GM18505 (cell line): ENCODE data around the gene EPHB3.

Experiments used
- ATAC-seq: cut with Tn5 transposase; IDR thresholded peaks from one replicate; pipeline ENCODE4 v1.9.1; 2021; ENCODE audit not compliant: unreplicated experiment
- POLR2A ChIP-seq: IDR thresholded peaks from 4 replicates; pipeline ENCODE4 v1.6.1; 2011; ENCODE audit warnings: borderline replicate concordance; ENCODE audit not compliant: insufficient read depth, insufficient read length; ENCODE audit errors: extremely low read depth

The EPHB3 gene

DNA sequence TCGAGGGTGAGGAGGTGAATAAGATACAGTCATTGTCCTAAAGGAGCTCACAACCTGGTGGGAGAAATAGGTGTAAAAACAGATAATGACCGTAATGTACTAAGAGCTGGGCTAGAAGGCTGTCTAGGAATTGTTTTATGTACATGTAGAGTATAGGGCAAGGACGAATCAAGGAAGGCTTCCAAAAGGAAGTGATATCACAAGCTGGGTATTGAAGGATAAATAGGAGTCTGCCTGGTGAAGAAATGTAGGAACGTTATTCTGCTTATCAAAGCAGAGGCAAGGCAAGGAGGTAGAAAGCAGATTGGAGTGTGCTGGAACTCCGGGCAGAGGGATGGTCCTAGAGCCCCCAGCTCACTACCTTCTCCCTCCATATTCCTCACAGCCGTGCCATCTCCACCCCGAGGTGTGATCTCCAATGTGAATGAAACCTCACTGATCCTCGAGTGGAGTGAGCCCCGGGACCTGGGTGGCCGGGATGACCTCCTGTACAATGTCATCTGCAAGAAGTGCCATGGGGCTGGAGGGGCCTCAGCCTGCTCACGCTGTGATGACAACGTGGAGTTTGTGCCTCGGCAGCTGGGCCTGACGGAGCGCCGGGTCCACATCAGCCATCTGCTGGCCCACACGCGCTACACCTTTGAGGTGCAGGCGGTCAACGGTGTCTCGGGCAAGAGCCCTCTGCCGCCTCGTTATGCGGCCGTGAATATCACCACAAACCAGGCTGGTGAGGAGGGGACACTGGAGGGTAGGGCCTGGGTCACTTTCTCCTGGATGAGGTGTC lies 15.1 kb downstream of the EPHB3 start:
- ATAC-seq, result no peak
- TF ChIP-seq POLR2A, result no peak

DNA sequence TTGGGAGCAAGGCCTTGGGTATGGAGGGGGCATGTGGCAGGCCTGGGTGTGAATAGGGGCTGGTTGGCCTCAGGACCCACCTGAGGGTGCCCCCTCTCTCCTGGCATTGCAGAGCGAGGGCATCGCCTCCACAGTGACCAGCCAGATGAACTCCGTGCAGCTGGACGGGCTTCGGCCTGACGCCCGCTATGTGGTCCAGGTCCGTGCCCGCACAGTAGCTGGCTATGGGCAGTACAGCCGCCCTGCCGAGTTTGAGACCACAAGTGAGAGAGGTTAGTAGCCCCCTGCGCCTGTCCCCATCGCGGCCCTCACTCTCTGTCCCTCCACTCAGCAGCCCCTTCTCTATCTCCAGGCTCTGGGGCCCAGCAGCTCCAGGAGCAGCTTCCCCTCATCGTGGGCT lies 16.0 kb downstream of the EPHB3 start:
- no peak for ATAC-seq
- TF ChIP-seq POLR2A, result no peak

DNA sequence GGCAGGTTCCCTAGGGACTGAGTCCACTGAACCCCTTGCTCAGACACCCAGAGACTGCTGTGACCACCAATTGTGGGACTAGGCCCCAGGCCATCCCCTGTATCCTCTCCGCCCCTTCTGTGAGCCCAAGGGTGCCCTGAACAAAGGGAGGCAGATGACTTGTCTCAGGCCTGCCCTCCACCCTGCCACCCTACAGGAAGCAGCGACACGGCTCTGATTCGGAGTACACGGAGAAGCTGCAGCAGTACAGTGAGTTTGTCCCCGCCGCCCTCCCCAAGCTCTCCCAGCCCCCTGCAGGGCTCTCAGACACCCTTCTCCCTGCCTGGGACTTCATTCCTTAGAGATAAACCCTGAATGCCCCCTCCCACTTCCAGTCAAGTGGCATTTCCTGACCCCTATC lies 16.6 kb downstream of the EPHB3 start:
- no peak for TF ChIP-seq POLR2A
- no peak for ATAC-seq

DNA sequence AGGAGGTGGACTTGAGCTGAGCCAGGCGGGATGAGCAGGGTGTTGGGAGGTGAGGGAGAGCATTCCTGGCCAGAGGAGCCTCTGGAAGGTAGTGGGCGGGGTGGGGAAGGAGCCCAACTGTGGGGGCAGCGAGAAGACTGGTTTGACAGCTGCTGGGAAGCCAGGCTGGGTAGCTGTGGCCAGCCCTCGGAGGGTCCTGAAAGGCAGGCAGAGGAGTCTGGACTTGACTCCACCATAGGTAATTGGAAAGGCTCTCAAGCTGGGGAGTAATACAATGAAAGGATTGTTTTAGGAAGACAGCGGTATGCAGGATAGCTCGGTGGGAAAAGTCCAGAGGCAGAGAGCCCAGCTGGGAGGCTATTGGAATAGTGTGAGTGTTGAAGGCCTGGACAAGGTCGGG lies 17.2 kb downstream of the EPHB3 start:
- ATAC-seq, result no peak
- TF ChIP-seq POLR2A, result no peak

DNA sequence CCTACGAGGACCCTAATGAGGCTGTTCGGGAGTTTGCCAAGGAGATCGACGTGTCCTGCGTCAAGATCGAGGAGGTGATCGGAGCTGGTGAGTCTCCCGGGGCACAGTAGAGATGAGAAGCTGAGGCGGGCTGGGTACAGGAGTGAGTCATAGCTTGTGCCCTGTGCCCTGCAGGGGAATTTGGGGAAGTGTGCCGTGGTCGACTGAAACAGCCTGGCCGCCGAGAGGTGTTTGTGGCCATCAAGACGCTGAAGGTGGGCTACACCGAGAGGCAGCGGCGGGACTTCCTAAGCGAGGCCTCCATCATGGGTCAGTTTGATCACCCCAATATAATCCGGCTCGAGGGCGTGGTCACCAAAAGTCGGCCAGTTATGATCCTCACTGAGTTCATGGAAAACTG lies 17.9 kb downstream of the EPHB3 start:
- TF ChIP-seq POLR2A, result no peak
- no peak for ATAC-seq

DNA sequence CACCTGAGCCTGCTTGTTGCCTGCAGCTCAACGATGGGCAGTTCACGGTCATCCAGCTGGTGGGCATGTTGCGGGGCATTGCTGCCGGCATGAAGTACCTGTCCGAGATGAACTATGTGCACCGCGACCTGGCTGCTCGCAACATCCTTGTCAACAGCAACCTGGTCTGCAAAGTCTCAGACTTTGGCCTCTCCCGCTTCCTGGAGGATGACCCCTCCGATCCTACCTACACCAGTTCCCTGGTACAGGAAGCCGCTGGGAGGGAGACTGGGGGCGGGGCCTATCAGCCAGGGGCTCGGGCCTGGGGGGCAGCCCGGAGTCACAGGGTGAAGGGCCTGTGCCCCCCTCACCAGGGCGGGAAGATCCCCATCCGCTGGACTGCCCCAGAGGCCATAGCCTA lies 18.8 kb downstream of the EPHB3 start:
- no peak for ATAC-seq
- TF ChIP-seq POLR2A, result no peak

DNA sequence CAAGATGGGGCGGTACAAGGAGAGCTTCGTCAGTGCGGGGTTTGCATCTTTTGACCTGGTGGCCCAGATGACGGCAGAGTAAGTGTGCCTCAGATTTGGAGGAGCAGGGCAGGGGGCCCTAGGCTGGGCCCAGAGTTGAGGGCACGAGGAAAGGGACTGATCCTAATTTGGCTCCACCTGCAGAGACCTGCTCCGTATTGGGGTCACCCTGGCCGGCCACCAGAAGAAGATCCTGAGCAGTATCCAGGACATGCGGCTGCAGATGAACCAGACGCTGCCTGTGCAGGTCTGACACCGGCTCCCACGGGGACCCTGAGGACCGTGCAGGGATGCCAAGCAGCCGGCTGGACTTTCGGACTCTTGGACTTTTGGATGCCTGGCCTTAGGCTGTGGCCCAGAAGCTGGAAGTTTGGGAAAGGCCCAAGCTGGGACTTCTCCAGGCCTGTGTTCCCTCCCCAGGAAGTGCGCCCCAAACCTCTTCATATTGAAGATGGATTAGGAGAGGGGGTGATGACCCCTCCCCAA lies 19.8 kb downstream of the EPHB3 start:
- no peak for ATAC-seq
- no peak for TF ChIP-seq POLR2A

DNA sequence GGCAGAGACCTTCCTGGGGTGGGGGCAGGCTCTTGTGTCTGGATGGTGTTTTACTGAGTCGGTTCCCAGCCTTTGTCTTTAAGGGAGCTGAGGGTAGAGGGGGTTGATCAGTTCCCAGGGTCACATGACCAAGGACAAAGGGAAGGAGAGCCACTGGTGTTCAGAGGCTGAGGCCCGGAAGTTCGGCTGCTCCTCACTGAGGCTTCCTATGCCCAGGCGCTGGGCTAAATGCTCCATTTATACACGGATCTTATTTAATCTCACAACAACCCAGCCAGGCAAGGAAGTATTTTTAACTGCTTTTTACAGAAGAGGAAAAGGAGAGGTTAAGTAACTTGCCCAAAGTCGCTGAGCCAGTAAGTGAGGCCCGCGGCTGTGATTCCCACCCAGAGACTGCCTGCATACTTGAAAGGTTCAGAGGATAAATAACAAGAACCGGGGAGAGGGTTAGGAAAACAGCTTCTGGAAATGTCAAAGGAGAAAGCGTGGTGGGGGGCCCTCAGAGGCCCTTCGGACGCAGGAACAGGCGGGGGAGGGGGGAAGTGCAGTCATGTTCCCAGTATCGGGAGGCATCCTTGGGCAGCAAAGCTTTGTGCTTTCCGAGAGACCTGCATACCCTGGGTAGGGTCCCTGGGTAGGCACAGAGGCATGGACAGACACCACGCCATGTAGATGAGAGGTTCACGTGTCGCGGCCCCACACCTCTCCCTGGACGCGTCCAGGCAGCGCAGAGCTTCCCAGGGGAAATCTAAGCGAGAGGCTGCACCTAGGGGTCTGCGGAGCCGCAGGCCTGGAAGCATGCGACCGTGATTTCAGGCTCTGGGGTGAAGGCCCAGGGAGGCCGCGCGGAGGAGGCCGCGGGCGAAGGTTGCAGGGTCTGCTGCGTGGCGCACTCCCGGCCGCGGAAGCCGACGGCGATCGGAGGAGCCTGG lies 21.3 kb downstream of the EPHB3 start:
- ATAC-seq, result no peak
- no peak for TF ChIP-seq POLR2A

DNA sequence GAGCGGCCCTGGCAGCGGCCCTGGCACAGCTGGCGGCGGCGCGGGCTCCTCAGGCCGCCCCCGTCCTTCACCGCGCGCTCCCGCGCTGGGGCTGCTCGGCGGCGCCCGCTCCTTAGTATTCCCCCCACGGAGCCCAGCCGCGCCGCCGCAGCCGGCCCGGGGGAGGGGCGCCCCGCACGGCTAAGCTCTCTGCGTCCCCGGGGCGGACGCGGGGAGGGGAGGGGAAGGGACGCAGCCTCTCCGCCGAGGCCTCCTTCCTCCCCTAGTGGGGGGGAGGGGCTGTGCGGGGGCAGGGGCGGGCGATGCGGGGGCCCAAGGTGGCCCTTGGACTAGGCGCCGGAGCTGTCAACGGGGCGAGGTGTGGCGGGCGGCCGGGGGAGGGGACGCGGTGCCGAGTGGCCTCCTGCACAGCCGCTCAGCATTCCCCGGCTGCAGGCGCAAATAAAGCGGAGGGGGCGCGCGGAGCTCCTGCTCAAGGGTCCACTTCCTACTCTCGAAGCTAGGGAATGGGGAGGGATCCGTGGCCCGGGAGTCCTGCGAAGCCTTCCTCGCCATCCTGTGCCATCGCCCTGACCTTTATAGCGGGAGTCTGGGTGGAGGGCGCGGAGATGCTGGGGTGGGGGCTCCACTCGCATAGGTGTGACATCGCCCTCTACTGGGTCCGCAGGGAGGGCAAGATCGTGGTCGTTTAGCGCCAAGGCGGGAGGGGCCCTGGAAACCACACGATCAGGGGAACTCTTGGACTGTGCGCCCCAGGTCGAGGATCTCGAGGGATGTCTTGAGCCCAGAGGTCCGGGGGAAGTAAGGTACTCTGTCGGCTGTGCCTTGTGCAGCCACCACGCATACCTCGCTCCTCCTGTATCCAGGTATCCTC lies 22.2 kb downstream of the EPHB3 start:
- no peak for ATAC-seq
- no peak for TF ChIP-seq POLR2A

DNA sequence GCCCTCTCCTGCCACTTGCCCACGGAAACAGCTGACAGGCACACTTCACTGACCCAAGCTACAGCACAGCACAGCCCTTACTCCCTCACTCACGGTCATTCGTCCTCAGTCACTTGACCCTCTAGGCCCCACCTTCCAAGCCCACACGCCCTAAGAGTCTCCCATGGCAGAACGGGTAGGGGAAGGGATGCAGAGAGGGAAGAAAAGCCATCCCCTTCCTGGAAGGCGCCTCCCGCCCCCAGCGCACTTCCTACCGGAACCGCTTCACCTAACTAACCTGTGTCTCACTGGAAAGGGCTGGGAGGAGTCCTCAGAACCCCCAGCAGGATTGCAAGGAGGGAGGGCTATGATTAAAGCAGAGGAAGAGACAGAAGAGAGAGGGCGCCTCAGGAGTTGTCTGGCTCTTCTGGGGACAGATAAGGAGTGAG lies 22.9 kb downstream of the EPHB3 start:
- no peak for TF ChIP-seq POLR2A
- ATAC-seq, result no peak

DNA sequence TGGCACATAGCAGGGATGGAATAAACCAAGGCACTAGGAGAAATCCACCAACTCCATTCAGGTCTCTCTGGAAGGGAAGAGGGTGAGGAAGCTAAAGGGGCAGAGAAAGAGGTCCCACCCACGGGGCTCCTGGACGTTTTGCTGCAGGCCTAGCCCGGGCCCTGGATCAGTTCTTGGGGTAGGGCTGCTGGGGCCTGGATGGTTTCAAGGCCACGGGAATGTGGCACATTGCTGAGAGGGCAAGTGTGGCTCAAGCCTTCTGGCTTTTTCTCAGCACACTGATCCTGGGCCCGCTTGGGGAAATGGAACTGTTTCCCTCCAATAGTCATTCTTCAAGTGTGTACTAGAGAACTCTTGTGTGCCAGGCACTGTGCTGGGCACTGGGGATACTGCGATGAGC lies 24.0 kb downstream of the EPHB3 start:
- no peak for ATAC-seq
- no peak for TF ChIP-seq POLR2A

DNA sequence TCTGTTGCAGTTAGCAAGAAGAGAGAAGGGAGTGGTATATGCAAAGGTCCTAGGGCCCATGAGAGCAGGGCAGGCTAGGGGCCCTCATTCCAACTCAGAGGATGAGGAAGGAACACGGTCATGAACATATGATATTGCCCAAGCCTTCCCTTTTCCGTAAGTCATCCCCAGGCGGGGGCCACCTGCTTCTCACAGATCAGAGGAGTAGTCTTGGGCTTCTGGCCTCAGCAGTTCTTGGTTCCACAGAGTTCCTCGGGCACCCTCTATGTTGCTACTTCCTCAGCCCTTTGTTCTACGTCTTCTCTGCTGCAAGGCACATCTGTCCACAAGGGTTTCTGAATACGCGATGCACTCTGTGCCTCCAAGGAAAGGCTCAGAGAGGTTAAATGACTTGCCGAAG lies 25.3 kb downstream of the EPHB3 start:
- ATAC-seq, result no peak
- no peak for TF ChIP-seq POLR2A

DNA sequence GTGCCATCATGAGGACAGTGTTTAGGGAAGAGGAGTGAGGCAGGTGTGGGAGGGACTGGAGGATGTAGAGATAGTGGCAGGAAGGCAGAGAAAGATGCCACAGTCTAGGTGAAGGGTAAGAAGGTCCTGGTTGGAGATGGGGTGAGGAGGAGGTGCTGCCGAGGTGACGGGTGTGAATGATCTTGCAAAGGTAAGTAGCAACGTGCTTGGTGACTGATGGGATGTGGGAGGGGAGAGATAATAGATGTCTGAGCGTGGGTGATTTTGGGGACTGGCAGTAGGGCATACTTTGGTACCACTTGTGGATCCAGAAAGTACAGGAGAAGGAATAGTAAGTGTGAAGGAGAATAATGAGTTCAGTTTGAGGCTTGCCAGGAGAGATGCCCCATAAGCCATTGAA lies 27.2 kb downstream of the EPHB3 start:
- TF ChIP-seq POLR2A, result no peak
- no peak for ATAC-seq
